A673 (cell line): Measurements from ENCODE around the gene LGR4. TPM values are rescaled to one million over a fixed set of nuclear protein-coding genes. Genes with fewer than 3 reads are reported as not detected.
A peak's percentile ranks its signal among the peaks of the same experiment; 100 is the strongest.

Experiments used
- BruUV-seq: library from RNA; stranded (reverse); fragments of 400-500 nt; replicated peaks from 2 replicates; lab custom pipeline; 2021; lab: Mats Ljungman, UMichigan
- CTCF ChIA-PET: fragments of 300-600 bp; sonication (Branson Sonifier 250); formaldehyde crosslinking; loops from one replicate; lab custom pipeline; 2022; ENCODE audit warnings: antibody characterized with exemption; lab: Charles Lee
- POLR2A ChIA-PET: fragments of 300-600 bp; sonication (Branson Sonifier 250); formaldehyde crosslinking; loops from one replicate; lab custom pipeline; 2022; ENCODE audit warnings: antibody characterized with exemption; ENCODE audit not compliant: low non-redundant PET; lab: Charles Lee
- DNase-seq: peaks from one replicate; pipeline ENCODE4 v3.0.0-alpha.2; 2015; ENCODE audit warnings: low spot score
- H3K27ac ChIP-seq: fragments of 200-600 bp; sonication (generic); 2 replicates; pipeline ENCODE4 v1.5.1; 2016; ENCODE audit warnings: mixed run types, low read depth, mild to moderate bottlenecking, mixed read lengths, antibody characterized with exemption, low read length; ENCODE audit not compliant: poor library complexity, severe bottlenecking
- H3K27me3 ChIP-seq: fragments of 200-600 bp; sonication (generic); replicated peaks from 2 replicates; pipeline ENCODE4 v1.6.1; 2017; ENCODE audit warnings: mixed run types, low read depth, mild to moderate bottlenecking, mixed read lengths, antibody characterized with exemption, low read length; ENCODE audit not compliant: insufficient read depth, poor library complexity
- H3K36me3 ChIP-seq: fragments of 200-600 bp; sonication (generic); 2 replicates; pipeline ENCODE4 v1.6.1; 2016; ENCODE audit warnings: mixed run types, mild to moderate bottlenecking, mixed read lengths, antibody characterized with exemption, low read length; ENCODE audit not compliant: insufficient read depth, poor library complexity, severe bottlenecking
- H3K4me1 ChIP-seq: fragments of 200-600 bp; sonication (generic); 2 replicates; pipeline ENCODE4 v1.6.1; 2017; ENCODE audit warnings: mixed run types, mild to moderate bottlenecking, mixed read lengths, antibody characterized with exemption, low read length; ENCODE audit not compliant: insufficient read depth, poor library complexity, severe bottlenecking
- H3K4me3 ChIP-seq: fragments of 200-600 bp; sonication (generic); 2 replicates; pipeline ENCODE4 v1.5.1; 2016; ENCODE audit warnings: low read depth, mixed run types, mild to moderate bottlenecking, mixed read lengths, low read length; ENCODE audit not compliant: poor library complexity, severe bottlenecking
- H3K9me3 ChIP-seq: fragments of 200-600 bp; sonication (generic); 2 replicates; pipeline ENCODE4 v1.6.1; 2016; ENCODE audit warnings: mixed run types, low read depth, mild to moderate bottlenecking, mixed read lengths, antibody characterized with exemption, low read length; ENCODE audit not compliant: poor library complexity, severe bottlenecking
- EZH2 ChIP-seq: fragments of 200-600 bp; sonication (generic); IDR thresholded peaks from 2 replicates; pipeline ENCODE4 v1.6.1; 2017; ENCODE audit warnings: borderline replicate concordance, low read depth, mild to moderate bottlenecking, mixed read lengths, antibody characterized with exemption, low read length; ENCODE audit not compliant: poor library complexity, severe bottlenecking
- intact Hi-C: fragments of 100-400 bp; cut with micrococcal nuclease; formaldehyde crosslinking; loops from one replicate; pipeline ENCODE4 v1.10.0; 2022; ENCODE audit not compliant: unreplicated experiment
- total RNA-seq: library from RNA; stranded (reverse); gene quantifications from 2 replicates; pipeline ENCODE4 v1.2.3, GENCODE V29; 2021
- TF ChIP-seq, protein P1 (sequence below): fragments of 300-800, 200-600 bp; sonication (generic); conservative IDR thresholded peaks from 2 replicates; pipeline ENCODE4 v1.5.1; 2017; ENCODE audit warnings: low read depth, mild to moderate bottlenecking, antibody characterized with exemption, low read length, moderate library complexity, mixed read lengths

LGR4 gene
- total RNA-seq, 1 experiment from 2014 or later = 24.7 TPM

DNA sequence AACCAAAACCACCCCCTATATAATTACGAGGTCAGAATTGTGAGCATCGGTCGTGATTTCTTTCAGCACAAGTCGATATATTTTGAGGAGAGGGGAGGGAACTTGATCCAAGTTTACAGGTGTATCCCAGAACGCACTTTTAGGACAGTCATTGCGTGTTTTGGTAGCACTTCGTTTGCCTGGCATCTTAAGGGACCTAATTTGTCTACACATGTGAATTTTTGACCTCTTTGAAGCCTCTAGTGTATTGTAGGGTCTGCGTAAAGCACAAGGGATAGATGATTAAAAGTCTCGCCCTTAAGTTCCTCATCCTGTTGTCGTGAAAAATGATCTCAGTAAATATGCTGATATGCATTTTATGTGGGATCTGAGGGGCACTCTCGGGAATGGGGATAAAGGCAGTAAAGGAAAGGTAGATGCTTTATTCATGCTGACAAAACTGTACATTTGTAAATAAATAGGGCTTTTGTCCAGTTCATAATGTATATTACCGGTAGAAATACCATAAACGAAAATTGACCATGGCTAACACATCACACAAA is 108.9 kb downstream of the LGR4 start:
- H3K4me1 ChIP-seq = peaks cover 29% of the 10 kb centered on the region
- POLR2A ChIA-PET = interaction anchor here (0.6 kb wide), 1 partner anchor 27 kb away, joined by 4 read pairs; no protein-coding TSS in a partner anchor
- no peaks in the 10 kb centered on the region for H3K36me3 ChIP-seq
- no peaks in the 10 kb centered on the region for H3K9me3 ChIP-seq
- peak overlapping the region; percentile 74 for H3K27ac ChIP-seq
- no TSS peak for BruUV-seq
- CTCF ChIA-PET = interaction anchor here (0.9 to 1.4 kb wide), 2 partner anchors 68 to 122 kb away, joined by 3 to 4 read pairs; no protein-coding TSS in a partner anchor
- no peak for DNase-seq
- no peak for TF ChIP-seq EZH2
- TF ChIP-seq, protein P1, sequence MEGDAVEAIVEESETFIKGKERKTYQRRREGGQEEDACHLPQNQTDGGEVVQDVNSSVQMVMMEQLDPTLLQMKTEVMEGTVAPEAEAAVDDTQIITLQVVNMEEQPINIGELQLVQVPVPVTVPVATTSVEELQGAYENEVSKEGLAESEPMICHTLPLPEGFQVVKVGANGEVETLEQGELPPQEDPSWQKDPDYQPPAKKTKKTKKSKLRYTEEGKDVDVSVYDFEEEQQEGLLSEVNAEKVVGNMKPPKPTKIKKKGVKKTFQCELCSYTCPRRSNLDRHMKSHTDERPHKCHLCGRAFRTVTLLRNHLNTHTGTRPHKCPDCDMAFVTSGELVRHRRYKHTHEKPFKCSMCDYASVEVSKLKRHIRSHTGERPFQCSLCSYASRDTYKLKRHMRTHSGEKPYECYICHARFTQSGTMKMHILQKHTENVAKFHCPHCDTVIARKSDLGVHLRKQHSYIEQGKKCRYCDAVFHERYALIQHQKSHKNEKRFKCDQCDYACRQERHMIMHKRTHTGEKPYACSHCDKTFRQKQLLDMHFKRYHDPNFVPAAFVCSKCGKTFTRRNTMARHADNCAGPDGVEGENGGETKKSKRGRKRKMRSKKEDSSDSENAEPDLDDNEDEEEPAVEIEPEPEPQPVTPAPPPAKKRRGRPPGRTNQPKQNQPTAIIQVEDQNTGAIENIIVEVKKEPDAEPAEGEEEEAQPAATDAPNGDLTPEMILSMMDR = no peak
- H3K4me3 ChIP-seq = peak overlapping the region; percentile 64
- H3K27me3 ChIP-seq = no peaks in the 10 kb centered on the region
- intact Hi-C loops = loop anchor here (1.0 to 2.0 kb wide), 2 partner anchors 105 to 109 kb away; partner anchors contain the start of gene LGR4

DNA sequence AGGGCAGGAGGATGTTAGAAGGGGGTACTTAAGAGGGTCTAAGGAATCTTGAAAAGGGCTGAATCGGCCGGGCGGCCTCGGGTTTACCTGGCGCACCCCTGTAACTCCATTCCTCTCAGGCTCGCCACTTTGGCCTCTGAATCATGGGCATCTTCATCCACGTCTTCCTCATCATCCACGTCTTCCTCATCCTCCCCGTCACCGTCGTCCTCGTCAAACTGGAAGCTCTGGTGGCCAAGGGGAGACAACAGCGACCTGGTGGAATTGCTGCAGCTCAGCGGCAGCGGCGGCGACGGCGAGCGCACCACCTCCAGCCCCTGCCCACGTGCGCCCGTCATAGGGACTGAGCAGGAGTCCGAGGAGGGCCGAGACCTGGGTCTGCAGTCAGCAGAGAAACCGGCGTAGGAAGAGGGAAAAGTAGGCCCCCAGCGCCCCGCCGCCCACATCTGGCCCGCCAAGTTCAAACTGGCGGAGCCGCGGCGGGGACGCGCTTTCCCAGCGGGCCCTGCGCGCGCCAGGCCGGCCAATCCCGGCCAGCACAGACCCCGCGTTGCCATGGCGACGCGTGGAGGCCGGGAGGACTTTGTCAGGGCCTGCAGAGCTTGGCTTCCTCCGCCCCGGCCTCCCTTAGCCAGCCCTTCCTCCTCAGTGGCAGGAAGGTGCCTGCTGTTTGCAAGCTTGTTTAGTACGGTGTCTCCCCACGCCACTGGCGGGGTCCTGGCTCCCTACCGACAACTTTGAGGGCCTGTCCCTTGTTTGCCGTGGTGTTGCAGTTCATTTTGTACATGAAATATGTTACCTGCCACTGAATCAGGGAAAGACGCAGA is 109.6 kb downstream of the LGR4 start, which contains the start of gene CCDC34:
TSS of gene CCDC34 (minus strand) at position 467 of the 827 bp plus-strand sequence. CDS start at position 446, 21 bp downstream.
- BruUV-seq = TSS peak; percentile 70
- H3K4me1 ChIP-seq = peaks cover 29% of the 10 kb centered on the region
- POLR2A ChIA-PET = no interaction called here

More for the DNA sequence above, 109.6 kb downstream of the LGR4 start, which contains the start of gene CCDC34:
- CTCF ChIA-PET = interaction anchor here (0.6 to 1.4 kb wide), 3 partner anchors 67 to 123 kb away, joined by 3 to 4 read pairs (median 4); no protein-coding TSS in a partner anchor
- intact Hi-C loops = loop anchor here (1.0 to 2.0 kb wide), 2 partner anchors 106 to 109 kb away; partner anchors contain the start of gene LGR4
- no peak for TF ChIP-seq EZH2
- TF ChIP-seq, protein P1 = 0 out of 2 replicates have a peak, but pooled peaks have one; percentile 19
- Histone ChIP-seq H3K27ac (peak within 1 kb of the TSS; percentile 74), H3K36me3 (no peaks in the 10 kb centered on the region), H3K4me3 (peak within 1 kb of the TSS; percentile 64), H3K9me3 (no peaks in the 10 kb centered on the region), H3K27me3 (no peaks in the 10 kb centered on the region)
- DNase-seq = peak; percentile 100
